ENCODE measurements around the gene RAI1. TPM values are rescaled to one million over a fixed set of nuclear protein-coding genes. Genes with fewer than 3 reads are reported as not detected.
"Not testable (repeated sequence)": the region's sequence is repeated elsewhere in the genome, so short reads cannot be mapped to it uniquely, and the experiment has no call there.

Gene RAI1
- total RNA-seq, 1 donor from 2014 or later, result 24.7 TPM

DNA sequence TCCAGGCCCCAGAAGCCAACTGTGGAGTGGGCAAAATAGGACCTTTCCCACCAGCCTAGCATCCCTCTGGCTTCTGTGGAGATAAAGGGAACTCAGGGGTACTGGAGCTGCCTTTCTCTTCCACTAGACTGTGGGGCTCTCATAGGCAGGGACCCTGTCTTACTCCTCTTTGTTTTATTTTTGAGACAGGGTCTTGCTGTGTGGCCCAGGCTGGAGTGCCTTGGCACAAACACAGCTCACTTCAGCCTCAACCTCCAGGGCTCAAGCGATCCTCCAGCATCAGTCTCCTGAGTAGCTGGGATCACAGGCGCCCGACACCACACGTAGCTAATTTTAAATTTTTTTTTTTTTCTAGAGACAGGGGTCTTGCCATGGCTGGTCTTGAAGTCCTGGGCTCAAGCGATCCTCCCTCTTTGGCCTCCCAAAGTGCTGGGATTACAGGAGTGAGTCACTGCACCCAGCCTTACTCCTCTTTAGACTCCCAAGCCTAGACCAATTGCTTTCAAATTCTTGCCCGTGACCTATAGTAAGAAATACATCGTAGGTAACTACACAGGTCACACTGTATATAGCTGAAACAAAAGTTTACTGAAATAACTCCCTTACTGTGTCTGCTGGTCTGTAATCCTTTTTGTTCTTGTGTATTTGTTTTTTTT, 2.6 kb downstream of the RAI1 start:
- TF ChIP-seq, protein P1, sequence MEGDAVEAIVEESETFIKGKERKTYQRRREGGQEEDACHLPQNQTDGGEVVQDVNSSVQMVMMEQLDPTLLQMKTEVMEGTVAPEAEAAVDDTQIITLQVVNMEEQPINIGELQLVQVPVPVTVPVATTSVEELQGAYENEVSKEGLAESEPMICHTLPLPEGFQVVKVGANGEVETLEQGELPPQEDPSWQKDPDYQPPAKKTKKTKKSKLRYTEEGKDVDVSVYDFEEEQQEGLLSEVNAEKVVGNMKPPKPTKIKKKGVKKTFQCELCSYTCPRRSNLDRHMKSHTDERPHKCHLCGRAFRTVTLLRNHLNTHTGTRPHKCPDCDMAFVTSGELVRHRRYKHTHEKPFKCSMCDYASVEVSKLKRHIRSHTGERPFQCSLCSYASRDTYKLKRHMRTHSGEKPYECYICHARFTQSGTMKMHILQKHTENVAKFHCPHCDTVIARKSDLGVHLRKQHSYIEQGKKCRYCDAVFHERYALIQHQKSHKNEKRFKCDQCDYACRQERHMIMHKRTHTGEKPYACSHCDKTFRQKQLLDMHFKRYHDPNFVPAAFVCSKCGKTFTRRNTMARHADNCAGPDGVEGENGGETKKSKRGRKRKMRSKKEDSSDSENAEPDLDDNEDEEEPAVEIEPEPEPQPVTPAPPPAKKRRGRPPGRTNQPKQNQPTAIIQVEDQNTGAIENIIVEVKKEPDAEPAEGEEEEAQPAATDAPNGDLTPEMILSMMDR (IDR thresholded peaks at IDR 0.05), result no peak
- no peak for DNase-seq (ENCODE audit: low spot score in 2 of 2)
- peak overlapping the region; percentile 86 to 91 for H3K27ac ChIP-seq
- peaks cover 0 to 24% of the 10 kb centered on the region in 2 donors for H3K4me1 ChIP-seq
- no peaks in the 10 kb centered on the region for H3K27me3 ChIP-seq
- H3K9me3 ChIP-seq, result no peaks in the 10 kb centered on the region
- H3K36me3 ChIP-seq, result no peaks in the 10 kb centered on the region
- intact Hi-C loops (cut with DNase I), result loop anchor here (5.0 kb wide), 2 partner anchors 193 to 288 kb away; partner anchors contain the start of genes DRC3 and TOM1L2
- H3K4me3 ChIP-seq, result peak overlapping the region in 1 of 2 donors; percentile 72

DNA sequence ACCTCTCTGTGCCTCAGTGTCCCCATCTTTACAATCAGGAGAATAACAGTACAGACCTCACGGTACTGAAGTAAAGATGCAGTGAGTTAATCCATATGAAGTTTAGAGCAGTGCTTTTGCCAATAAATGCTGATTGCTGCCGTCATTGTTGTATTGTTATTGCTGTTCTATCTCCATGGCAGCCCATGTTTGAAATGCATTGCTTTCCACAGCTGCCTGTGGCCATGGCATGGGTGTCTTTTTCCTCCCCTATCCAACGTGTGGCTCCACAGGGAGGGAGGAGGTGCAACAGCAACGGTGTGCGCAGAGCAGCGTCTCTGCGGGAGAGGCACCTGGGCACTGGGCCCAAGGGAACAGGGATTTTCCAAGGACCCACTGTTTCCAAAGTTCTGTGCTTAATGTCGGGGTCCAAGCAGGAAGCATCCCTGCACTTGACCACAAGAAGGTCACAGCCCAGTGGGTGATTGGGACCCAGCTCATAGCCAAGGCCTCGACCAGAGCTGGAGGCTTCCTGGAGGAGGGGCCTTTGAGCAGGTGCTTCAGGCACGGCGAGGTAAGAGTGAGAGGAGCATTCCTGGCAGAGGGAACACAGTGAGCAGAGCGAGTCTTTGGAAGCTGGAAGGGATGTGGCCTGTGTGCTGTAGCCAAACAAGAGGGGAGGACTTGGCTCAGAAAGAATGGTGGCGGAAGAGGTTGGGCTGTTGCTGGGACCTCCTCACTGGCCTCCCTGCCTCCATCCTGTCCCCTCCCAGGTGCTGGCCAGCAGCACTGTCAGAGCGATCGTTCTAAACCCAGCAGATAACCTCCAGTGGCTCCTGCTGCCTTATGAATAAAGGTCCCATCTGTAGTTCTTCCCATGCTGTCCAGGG, 3.9 kb downstream of the RAI1 start:
- intact Hi-C loops (cut with DNase I), result loop anchor here (5.0 kb wide), 2 partner anchors 192 to 287 kb away; partner anchors contain the start of genes DRC3 and TOM1L2
- Histone ChIP-seq H3K36me3 (no peaks in the 10 kb centered on the region), H3K4me3 (no peak overlapping the region), H3K27ac (no peak overlapping the region), H3K27me3 (no peaks in the 10 kb centered on the region), H3K4me1 (peaks cover 0 to 24% of the 10 kb centered on the region in 2 donors), H3K9me3 (no peaks in the 10 kb centered on the region)
- DNase-seq (ENCODE audit: low spot score in 2 of 2), result no peak
- TF ChIP-seq, protein P1 (IDR thresholded peaks at IDR 0.05), result no peak

DNA sequence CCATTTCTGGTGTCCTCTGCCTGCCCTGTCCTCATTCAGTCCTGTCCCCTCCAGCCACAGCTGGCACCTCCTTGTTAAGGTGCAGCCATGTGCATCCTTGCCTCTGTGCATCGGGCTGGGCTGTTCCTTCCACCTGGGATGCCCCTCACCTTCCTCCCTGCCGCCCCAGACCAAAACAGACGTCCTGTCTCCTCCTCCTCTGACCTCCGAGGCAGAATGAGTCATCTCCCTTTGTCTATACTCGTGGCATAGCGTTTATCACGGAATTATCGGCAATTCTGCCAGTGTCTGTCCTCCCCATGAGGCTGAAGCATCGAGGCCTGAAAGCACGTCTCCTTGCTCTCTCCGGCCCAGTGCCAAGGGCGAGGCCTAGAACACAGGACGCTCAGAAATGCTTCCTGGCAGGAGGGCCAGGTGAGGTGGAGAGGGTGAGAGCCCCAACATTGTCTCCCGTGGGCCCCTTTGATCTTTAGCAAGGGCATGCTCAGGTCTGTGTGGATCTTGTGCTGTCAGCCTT, 4.6 kb downstream of the RAI1 start:
- DNase-seq (ENCODE audit: low spot score in 2 of 2), result no peak
- no peaks in the 10 kb centered on the region for H3K9me3 ChIP-seq
- no peak overlapping the region for H3K4me3 ChIP-seq
- H3K36me3 ChIP-seq, result no peaks in the 10 kb centered on the region
- intact Hi-C loops (cut with DNase I), result no loop called here
- peak overlapping the region in 1 of 2 donors; percentile 25 for H3K27ac ChIP-seq
- no peaks in the 10 kb centered on the region for H3K27me3 ChIP-seq
- H3K4me1 ChIP-seq, result peaks cover 0 to 24% of the 10 kb centered on the region in 2 donors
- TF ChIP-seq, protein P1 (IDR thresholded peaks at IDR 0.05), result no peak

DNA sequence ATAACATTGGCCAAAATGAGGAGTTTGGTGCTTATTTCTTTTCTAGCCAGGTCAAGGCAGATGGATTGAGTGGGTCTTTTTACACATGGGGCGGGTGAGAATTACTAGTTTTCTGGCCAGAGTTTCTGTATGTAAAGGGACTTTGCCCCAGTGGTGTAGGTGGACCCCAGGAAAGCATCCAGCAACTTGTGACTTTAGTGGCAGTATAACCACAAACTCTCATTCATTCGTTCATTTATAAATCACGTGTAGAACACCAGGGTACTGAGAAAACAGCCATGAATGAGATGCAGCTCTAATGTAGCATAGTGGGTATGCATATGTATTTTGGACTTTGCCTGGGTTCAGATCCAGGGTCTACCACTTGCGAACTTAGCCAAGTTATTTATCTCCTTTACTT, 8.1 kb downstream of the RAI1 start:
- intact Hi-C loops (cut with DNase I), result no loop called here
- TF ChIP-seq, protein P1 (IDR thresholded peaks at IDR 0.05), result no peak
- no peak for DNase-seq (ENCODE audit: low spot score in 2 of 2)
- Histone ChIP-seq H3K27me3 (no peaks in the 10 kb centered on the region), H3K4me3 (no peak overlapping the region), H3K4me1 (peaks cover 4 to 40% of the 10 kb centered on the region in 2 donors), H3K27ac (no peak overlapping the region), H3K9me3 (no peaks in the 10 kb centered on the region), H3K36me3 (no peaks in the 10 kb centered on the region)

DNA sequence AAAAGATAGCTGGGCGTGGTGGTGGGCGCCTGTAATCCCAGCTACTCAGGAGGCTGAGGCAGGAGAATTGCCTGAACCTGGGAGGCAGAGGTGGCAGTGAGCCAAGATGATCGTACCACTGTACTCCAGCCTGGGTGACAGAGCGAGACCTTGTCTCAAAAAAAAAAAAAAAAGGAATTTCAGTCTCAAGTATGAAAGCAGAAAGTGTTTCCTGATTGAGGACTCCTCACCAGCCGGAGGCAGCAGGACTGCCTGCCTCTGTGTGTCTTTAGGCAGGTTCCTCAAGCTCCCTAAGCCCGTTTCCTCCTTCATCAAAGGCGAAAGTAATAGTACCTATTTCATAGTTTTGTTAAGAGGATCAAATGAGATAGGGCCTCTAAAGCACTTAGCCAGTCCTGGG, 9.0 kb downstream of the RAI1 start:
- H3K27me3 ChIP-seq; H3K4me3 ChIP-seq; H3K27ac ChIP-seq; H3K36me3 ChIP-seq; DNase-seq (ENCODE audit: low spot score in 2 of 2); H3K9me3 ChIP-seq: not testable (repeated sequence)
- intact Hi-C loops (cut with DNase I), result loop anchor here (5.0 to 10.0 kb wide), 2 partner anchors 347 to 495 kb away; partner anchors contain the start of genes ALKBH5, ATPAF2 and GID4
- peaks cover 6 to 38% of the 10 kb centered on the region in 2 donors for H3K4me1 ChIP-seq
